DMS114 treated with DMSO at 0.1 percent for 48 hours (cell line): Measurements from ENCODE around the gene POLD3.

Source experiments
- DNase-seq: peaks from one replicate; lab custom pipeline; 2025; ENCODE audit not compliant: unreplicated experiment; lab: John Stamatoyannopoulos, UW

Gene POLD3, protein sequence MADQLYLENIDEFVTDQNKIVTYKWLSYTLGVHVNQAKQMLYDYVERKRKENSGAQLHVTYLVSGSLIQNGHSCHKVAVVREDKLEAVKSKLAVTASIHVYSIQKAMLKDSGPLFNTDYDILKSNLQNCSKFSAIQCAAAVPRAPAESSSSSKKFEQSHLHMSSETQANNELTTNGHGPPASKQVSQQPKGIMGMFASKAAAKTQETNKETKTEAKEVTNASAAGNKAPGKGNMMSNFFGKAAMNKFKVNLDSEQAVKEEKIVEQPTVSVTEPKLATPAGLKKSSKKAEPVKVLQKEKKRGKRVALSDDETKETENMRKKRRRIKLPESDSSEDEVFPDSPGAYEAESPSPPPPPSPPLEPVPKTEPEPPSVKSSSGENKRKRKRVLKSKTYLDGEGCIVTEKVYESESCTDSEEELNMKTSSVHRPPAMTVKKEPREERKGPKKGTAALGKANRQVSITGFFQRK

GRCh38 chr11:74592441-74593362, at the start of gene POLD3:
POLD3 (plus strand) TSS chr11:74592582; CDS start chr11:74592659, 77 bp downstream.
- DNase-seq: peak; percentile 83

- no peak for DNase-seq
These were observed 48.4 kb upstream of the POLD3 start for GRCh38 chr11:74543991-74544390.

- DNase-seq: no peak
These were observed 45.6 kb upstream of the POLD3 start for GRCh38 chr11:74546752-74547151.

GRCh38 chr11:74550991-74551753, 41.2 kb upstream of the POLD3 start:
- no peak for DNase-seq

DNA sequence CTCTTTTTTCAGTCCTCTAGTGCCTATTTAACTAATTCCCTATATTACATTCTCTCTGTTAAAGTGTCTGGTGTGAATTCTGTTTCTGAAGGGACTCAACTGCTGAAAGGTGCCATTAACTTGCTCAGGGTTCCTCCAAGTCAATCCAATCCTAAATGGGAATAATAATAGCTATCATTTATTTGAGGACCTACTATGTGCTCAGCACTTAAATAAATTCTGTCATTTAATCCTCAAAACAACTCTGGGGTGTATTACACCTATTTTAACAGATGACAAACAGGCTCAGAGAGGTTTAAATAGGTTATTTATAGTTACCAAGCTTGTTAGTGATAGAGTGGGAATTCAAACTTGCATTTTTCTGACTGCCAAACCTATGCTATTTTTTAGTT, 40.6 kb upstream of the POLD3 start:
- DNase-seq: no peak

GRCh38 chr11:74557526-74557925, 34.9 kb upstream of the POLD3 start:
- no peak for DNase-seq

DNA sequence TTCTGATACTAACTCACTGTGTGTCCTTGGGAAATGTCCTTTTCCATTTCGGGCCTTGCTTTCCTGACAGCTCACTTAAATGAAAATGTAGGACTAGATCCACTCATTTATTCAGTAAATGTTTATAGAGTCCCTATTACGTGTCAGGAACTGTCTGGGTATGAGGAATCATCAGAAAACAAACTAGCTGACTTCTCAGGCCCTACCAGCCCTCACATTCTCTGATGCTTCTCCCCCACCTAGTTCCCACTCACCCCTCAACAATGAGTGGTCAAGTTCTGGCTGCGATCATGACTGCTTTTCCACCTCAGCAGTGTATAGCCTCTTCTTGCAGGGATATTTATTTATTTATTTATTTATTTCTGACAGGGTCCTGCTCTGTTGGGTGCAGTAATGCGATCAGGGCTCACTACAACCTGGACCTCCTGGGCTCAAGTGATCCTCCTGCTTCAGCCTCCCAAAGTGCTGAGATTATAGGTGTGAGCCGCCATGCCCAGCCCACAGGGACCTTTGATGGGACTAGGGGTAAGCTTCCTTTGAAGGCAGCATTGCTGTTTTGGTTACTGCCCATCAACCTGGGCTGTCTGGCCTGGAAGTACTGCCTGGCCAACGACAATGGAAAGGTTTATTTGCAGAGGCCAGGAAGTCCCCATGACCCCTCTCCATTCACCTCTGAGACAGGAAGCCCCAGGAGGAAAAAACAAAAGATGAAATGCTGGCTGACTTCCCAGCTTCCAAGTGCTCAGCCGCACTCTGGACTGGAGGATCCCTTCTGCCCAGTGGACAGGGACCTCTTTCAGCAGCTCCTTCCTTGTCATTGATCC, 33.1 kb upstream of the POLD3 start:
- DNase-seq: no peak

DNA sequence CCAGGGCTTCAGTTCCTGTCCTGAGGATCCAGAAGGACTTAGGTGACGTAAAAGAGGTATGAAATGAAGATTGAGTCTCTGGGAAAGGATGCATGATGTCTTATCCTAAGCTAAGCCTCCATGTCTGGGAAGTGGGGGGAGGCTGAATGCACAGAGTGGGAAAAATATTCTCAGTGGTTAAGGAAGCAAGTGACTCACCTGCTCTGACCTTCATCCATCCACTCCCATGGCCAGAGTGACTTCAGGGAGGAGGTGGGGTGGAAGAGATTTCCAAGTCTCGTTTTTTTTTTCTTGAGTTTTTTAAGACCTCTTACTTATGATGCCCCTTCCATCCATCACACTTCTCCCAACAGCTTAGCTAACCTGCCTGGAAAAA, 32.5 kb upstream of the POLD3 start:
- DNase-seq: no peak

DNA sequence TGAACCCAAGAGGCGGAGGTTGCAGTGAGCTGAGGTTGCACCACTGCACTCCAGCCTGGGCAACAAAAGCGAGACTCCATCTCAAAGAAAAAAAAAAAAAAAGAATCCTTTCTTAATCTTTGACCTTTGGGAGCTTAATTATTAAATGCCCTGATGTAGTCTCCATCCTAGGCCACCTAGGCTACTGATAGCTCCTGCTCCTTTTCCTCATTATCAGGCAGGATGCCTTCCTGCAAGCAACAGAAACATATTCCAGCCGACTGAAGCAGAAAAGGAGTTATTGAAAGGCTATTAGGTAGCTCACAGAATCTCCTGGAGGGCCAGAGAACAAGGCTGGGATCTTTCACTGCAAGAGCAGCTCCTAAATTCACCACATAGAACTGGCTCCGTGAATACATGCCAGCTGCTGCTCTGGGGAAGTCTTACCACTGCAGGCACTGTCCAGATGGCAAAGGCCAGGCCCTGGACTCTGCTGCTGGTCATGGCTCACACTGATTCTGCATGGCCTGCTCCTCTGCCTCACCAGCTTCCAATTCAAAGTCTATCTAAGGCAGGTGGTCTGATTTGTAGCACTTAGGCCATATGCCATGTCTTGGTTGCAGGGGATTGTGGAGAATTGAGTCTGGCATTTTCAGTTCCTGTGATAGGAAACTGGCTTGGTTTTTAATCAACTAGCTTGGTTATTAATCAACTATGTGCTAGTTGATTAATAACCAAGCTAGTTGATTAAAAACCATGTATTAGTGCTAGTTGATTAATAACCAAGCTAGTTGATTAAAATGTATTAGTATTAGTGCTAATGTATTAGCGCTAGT, 26.0 kb upstream of the POLD3 start:
- no peak for DNase-seq

DNA sequence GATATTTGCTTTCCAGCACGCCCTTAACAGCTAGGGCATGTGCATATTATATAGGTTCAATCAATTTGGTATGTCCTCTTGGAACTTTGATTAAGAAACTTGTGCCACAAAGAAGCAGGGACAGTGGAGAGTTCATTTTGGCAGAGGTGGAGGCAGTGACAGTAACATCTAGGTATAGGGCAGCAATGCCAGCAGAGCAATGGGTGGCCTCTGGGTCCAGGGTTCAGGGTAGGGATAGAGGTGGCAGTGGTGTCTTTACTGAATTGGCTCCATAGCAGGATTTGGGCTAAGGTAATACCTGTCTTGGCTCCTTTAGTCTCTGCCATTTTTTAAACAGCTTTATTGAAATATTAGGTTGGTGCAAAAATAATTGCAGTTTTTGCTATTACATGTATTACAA, 24.4 kb upstream of the POLD3 start:
- DNase-seq: no peak

GRCh38 chr11:74570266-74571061, 21.9 kb upstream of the POLD3 start:
- peak; percentile 50 for DNase-seq

DNA sequence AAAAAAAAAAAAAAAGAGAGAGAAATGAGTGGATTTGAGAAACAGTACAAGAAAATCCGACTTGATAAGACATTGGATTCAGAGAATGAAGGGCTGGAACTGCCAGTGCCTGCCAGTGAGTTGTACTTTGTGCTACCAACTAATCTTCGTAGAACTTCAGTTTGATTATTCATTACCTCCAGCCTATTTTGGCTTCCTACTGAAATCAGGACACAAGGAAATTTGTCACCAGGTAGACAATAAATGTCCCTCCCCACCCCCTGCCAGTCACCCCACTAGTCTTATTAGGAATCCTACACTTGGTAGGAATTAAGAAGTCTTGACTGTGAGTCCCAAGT, 21.4 kb upstream of the POLD3 start:
- no peak for DNase-seq

GRCh38 chr11:74572349-74572748, 20.0 kb upstream of the POLD3 start:
- no peak for DNase-seq

DNA sequence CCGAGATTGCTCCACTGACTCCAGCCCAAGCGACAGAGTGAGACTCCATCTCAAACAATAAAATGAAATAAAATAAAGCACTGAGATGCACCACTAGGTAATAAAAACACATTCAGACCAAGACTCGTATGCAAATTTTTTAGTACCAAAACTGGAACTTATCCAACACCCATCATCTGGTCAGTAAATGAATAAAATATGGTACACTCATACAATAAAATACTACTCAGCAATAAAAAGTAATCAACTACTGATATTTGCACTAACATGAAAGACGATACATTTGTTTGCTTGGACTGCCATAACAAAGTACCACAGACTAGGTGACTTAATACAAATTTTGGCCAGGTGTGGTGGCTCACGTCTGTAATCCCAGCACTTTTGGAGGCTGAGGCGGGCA, 17.8 kb upstream of the POLD3 start:
- no peak for DNase-seq

DNA sequence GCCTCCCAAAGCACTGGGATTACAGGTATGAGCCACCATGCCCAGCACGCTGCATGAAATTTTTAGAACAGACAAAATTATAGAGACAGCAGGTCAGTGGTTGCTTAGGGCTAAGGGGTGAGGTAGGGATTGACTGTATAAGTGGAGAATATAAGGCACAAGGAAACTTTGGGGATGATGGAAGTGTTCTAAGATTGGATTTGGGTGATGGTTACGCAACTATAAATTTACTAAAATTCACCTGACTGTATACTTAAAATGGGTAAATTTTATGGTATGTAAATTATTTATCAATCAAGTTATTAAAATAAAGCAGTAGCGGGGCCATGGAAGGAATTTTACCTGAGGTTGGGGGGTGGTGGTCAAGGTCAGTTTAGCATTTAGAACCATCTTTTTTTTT, 16.4 kb upstream of the POLD3 start:
- DNase-seq: no peak

DNA sequence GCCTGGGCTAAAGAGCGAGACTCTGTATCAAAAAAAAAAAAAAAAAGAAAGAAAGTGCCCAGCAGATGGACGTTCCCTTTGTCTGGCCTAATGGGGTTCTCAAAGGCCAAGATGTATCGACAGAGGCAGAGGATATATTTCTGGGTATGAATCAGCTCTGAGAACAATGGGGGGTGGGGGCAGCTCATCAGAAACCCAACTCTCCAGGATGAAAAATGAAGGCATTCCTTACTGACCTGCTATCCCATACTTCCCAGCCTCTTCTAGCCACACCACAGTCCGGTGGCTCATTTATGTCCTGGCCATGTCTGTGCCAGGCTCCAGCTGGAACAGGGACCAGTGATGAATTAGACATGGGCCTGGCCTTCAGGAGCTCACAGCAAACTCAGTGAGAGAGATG, 15.2 kb upstream of the POLD3 start:
- no peak for DNase-seq

DNA sequence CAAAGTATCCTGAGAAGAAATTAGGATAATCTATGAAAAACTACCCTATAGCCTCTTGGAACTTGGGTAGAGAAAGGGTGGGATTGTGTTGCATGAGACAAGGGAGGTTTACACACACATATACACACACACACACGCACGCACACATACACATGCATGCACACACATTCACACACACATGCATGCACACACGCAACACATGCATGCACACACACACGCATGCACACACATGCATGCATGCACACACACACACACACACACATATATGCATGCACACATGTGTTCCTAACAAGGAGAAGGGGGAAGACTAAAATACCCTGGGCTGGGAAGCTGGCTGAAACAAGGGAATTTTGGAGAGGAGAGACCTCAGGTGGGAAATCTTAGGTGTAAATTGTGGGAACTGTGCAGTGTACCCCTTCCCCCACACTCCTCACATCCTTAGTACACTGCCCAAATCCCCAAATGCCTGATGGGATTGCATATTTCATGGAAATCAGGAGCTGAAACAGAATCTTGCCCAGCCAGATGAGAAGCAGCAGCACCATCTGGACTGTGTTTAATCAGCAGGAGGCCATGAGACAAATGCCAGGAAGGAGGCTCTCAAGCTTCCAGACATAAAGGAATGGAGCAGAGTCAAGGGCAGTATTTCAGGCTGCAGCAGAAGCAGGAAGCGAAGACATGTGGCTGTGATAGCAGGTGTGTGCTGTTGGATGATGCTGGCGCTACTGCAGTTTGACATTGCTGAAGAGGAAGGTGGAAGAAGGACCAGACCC, 14.6 kb upstream of the POLD3 start:
- no peak for DNase-seq

- no peak for DNase-seq
These were observed 12.7 kb upstream of the POLD3 start for GRCh38 chr11:74579577-74580270.
